ENCODE measurements around the gene IL6R. TPM values are rescaled to one million over a fixed set of nuclear protein-coding genes. Genes with fewer than 3 reads are reported as not detected.
A peak's percentile ranks its signal among the peaks of the same experiment; 100 is the strongest.

Gene IL6R
- total RNA-seq, 1 experiment from 2014 or later, result 4.9 TPM

- intact Hi-C loops (cut with micrococcal nuclease; ENCODE audit: unreplicated experiment), result no loop called here
- H3K9me3 Mint-ChIP-seq (ENCODE audit: unreplicated experiment), result no peaks in the 10 kb centered on the region
- Histone ChIP-seq H3K4me1 (0 out of 2 replicates have a peak, but pooled peaks cover 7% of the 10 kb centered on the region), H3K9me3 (no peaks in the 10 kb centered on the region), H3K4me3 (ENCODE audit: low read depth, low read length) (no peak overlapping the region), H3K36me3 (ENCODE audit: control insufficient read depth, insufficient read depth, low read length) (no peaks in the 10 kb centered on the region), H3K27me3 (replicated peaks; ENCODE audit: control insufficient read depth, insufficient read depth, low read length) (no peaks in the 10 kb centered on the region)
- H3K27me3 Mint-ChIP-seq (ENCODE audit: insufficient read depth, unreplicated experiment), result no peaks in the 10 kb centered on the region
- TF ChIP-seq CTCF (IDR thresholded peaks at IDR 0.05; ENCODE audit: insufficient read depth in 1 of 2, low read depth in 1 of 2, low read length in 1 of 2, severe bottlenecking in 1 of 2, unreplicated experiment in 1 of 2), result no peak
- no peaks in the 10 kb centered on the region for H3K36me3 Mint-ChIP-seq (ENCODE audit: insufficient read depth, unreplicated experiment)
- no TSS peak for BruUV-seq (replicated peaks)
- no peak overlapping the region for H3K4me3 Mint-ChIP-seq (ENCODE audit: unreplicated experiment)
- peaks cover 11% of the 10 kb centered on the region for H3K4me1 Mint-ChIP-seq (ENCODE audit: low read depth, unreplicated experiment)
- CTCF ChIA-PET, result no interaction called here
- DNase-seq, result no peak
- POLR2A ChIA-PET, result no interaction called here
- H3K27ac Mint-ChIP-seq (ENCODE audit: unreplicated experiment), result no peak overlapping the region
Measured at GRCh38 chr1:154429841-154430611, 24.9 kb downstream of the IL6R start.

GRCh38 chr1:154430903-154431302 is 25.8 kb downstream of the IL6R start:
- no peak for TF ChIP-seq CTCF (IDR thresholded peaks at IDR 0.05; ENCODE audit: insufficient read depth in 1 of 2, low read depth in 1 of 2, low read length in 1 of 2, severe bottlenecking in 1 of 2, unreplicated experiment in 1 of 2)
- intact Hi-C loops (cut with micrococcal nuclease; ENCODE audit: unreplicated experiment), result no loop called here
- H3K27me3 Mint-ChIP-seq (ENCODE audit: insufficient read depth, unreplicated experiment), result no peaks in the 10 kb centered on the region
- ChIA-PET POLR2A (no interaction called here), CTCF (no interaction called here)
- no peak overlapping the region for H3K4me3 ChIP-seq (ENCODE audit: low read depth, low read length)
- H3K4me3 Mint-ChIP-seq (ENCODE audit: unreplicated experiment), result no peak overlapping the region
- BruUV-seq (replicated peaks), result no TSS peak
- no peaks in the 10 kb centered on the region for H3K9me3 Mint-ChIP-seq (ENCODE audit: unreplicated experiment)
- 0 out of 2 replicates have a peak, but pooled peaks cover 7% of the 10 kb centered on the region for H3K4me1 ChIP-seq
- H3K36me3 Mint-ChIP-seq (ENCODE audit: insufficient read depth, unreplicated experiment), result no peaks in the 10 kb centered on the region
- peak overlapping the region; percentile 74 for H3K27ac Mint-ChIP-seq (ENCODE audit: unreplicated experiment)
- no peak for DNase-seq
- no peaks in the 10 kb centered on the region for H3K27me3 ChIP-seq (replicated peaks; ENCODE audit: control insufficient read depth, insufficient read depth, low read length)
- no peaks in the 10 kb centered on the region for H3K9me3 ChIP-seq
- H3K36me3 ChIP-seq (ENCODE audit: control insufficient read depth, insufficient read depth, low read length), result no peaks in the 10 kb centered on the region
- peaks cover 11% of the 10 kb centered on the region for H3K4me1 Mint-ChIP-seq (ENCODE audit: low read depth, unreplicated experiment)

- DNase-seq, result no peak
- ChIA-PET CTCF (no interaction called here), POLR2A (no interaction called here)
- Histone ChIP-seq H3K4me3 (ENCODE audit: low read depth, low read length) (no peak overlapping the region), H3K36me3 (ENCODE audit: control insufficient read depth, insufficient read depth, low read length) (no peaks in the 10 kb centered on the region), H3K9me3 (no peaks in the 10 kb centered on the region), H3K4me1 (0 out of 2 replicates have a peak, but pooled peaks cover 7% of the 10 kb centered on the region), H3K27me3 (replicated peaks; ENCODE audit: control insufficient read depth, insufficient read depth, low read length) (no peaks in the 10 kb centered on the region)
- no peaks in the 10 kb centered on the region for H3K27me3 Mint-ChIP-seq (ENCODE audit: insufficient read depth, unreplicated experiment)
- intact Hi-C loops (cut with micrococcal nuclease; ENCODE audit: unreplicated experiment), result no loop called here
- peaks cover 11% of the 10 kb centered on the region for H3K4me1 Mint-ChIP-seq (ENCODE audit: low read depth, unreplicated experiment)
- no peaks in the 10 kb centered on the region for H3K36me3 Mint-ChIP-seq (ENCODE audit: insufficient read depth, unreplicated experiment)
- no TSS peak for BruUV-seq (replicated peaks)
- H3K4me3 Mint-ChIP-seq (ENCODE audit: unreplicated experiment), result no peak overlapping the region
- TF ChIP-seq CTCF (IDR thresholded peaks at IDR 0.05; ENCODE audit: insufficient read depth in 1 of 2, low read depth in 1 of 2, low read length in 1 of 2, severe bottlenecking in 1 of 2, unreplicated experiment in 1 of 2), result no peak
- H3K9me3 Mint-ChIP-seq (ENCODE audit: unreplicated experiment), result no peaks in the 10 kb centered on the region
- H3K27ac Mint-ChIP-seq (ENCODE audit: unreplicated experiment), result no peak overlapping the region
Measured at GRCh38 chr1:154431586-154432373, 26.6 kb downstream of the IL6R start.
